Fibroblast of skin of right quadriceps (primary cell): ENCODE results near the gene PGD.
A peak's percentile ranks its signal among the peaks of the same experiment; 100 is the strongest.
"Not testable (repeated sequence)": the region's sequence is repeated elsewhere in the genome, so short reads cannot be mapped to it uniquely, and the experiment has no call there.

Experiments used
- DNase-seq: peaks from one replicate; pipeline ENCODE4 v3.0.0-alpha.2; 2013

Gene PGD

GRCh38 chr1:10399444-10399941 lies 629 bp downstream of the PGD start:
- DNase-seq: peak; percentile 28

- no peak for DNase-seq
These were observed 1.1 kb downstream of the PGD start for GRCh38 chr1:10400013-10400412.

DNA sequence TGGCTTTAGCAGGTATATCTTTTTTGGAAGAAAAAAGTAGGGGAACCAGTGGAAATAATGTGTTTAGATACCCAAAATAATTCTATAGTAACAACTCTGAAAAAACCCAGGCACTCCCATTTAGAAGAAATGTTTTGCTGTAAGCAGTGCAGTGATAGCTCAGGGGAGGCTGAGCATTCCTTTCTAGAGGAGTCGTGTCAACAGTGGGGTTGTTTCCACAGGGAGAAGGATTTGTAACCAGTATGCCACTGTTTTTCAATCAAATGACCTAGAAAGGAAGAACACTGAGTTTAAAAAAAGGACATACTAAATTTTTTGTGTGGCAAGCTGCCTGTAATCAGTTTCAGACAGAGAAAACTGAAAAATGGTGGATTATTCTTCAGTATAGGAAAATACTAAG lies 2.4 kb downstream of the PGD start:
- DNase-seq: peak; percentile 60

DNA sequence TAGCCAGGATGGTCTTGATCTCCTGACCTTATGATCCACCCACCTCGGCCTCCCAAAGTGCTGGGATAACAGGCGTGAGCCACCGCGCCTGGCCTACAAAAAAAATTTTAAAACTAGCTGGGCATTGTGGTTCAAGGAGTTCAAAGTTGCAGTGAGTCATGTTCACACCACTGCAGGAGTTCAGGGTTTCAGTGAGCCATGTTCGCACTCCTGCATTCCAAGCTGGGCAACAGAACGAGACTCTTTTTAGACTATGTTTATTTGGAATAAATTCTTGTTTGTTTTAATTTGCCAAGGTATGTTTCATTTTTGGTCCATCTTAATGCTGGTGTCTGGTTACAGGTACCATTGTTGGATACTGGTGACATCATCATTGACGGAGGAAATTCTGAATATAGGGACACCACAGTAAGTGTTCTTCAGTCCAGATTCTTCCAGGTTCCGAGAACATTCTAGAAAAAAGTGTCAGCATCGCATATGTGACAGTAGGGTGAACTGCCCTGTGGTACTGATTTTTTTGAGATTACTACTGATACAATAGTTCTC lies 3.9 kb downstream of the PGD start:
- no peak for DNase-seq

DNA sequence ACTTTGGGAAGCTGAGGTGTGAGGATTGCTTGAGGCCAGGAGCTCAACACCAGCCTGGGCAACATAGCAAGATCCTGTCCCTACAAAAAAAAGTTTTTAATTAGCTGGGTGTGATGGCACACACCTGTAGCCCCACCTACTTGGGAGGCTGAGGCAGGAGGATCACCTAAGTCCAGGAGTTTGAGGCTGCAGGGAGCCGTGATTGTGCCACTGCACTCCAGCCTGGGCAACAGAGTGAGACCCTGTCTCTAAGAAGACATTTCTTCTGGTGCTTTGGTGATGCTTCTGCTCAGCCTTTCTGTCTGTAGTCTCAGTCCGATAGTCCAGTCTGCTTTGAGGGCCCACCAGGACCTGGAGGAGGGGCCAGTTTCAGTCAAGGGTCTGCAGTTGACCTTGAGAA lies 8.3 kb downstream of the PGD start:
- no peak for DNase-seq

GRCh38 chr1:10415211-10415930 lies 16.5 kb downstream of the PGD start:
- DNase-seq: peak; percentile 76

DNA sequence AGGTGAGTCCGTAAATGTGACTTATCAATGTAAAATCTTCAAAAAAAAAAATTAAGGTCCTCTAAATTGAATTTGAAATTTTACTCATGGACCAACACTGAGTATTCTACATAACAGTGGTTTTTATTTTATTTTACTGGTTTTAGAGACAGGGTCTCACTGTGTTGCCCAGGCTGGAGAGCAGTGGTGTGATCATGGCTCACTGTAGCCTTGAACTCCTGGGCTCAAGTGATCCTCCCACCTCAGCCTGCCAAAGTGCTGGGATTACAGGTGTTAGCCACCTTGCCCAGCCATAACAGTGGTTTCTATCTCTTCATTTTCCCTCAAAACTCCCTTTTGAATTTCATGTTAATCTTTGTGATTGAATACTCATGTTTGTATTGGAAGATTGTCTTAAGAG lies 17.1 kb downstream of the PGD start:
- not testable (repeated sequence) for DNase-seq

DNA sequence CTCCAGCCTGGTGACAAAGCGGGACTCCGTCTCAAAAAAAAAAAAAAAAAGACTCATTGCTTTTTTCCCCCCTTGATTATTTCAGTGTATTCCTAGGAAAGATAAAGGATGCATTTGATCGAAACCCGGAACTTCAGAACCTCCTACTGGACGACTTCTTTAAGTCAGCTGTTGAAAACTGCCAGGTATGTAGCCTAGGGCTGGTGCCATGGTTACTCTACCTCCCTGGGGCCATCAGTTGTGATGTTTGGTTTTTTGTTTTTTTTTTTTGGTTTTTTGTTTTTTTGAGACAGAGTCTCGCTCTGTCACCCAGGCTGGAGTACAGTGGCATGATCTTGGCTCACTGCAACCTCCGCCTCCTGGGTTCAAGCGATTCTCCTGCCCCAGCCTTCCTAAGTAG lies 19.9 kb downstream of the PGD start:
- DNase-seq: not testable (repeated sequence)

DNA sequence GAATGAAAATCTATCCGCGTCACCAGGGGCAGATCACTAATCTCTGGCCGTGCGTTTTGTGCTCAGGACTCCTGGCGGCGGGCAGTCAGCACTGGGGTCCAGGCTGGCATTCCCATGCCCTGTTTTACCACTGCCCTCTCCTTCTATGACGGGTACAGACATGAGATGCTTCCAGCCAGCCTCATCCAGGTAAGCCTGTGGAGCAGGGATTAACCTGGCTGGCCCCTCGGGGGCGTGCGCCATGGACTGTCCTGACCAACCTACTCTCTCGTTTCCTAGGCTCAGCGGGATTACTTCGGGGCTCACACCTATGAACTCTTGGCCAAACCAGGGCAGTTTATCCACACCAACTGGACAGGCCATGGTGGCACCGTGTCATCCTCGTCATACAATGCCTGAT lies 20.5 kb downstream of the PGD start:
- DNase-seq: no peak

DNA sequence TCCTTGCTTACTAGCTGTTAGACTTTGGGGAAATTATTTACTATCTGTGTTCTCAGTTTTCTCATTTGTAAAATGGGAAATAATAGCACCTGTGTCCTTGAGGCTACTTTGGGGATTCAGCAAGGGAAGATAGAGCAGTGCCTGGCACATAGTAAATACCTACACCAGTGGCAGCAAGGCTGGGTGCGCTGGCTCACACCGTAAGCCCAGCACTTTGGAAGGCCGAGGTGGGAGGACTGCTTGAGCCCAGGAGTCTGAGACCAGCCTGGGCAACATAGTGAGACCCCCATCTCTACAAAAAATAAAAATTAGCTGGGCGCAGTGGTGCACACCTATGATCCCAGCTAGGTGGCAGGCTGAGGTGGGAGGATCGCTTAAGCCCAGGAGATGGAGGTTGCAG lies 22.8 kb downstream of the PGD start:
- no peak for DNase-seq

GRCh38 chr1:10424034-10424433 lies 25.2 kb downstream of the PGD start:
- DNase-seq: no peak

DNA sequence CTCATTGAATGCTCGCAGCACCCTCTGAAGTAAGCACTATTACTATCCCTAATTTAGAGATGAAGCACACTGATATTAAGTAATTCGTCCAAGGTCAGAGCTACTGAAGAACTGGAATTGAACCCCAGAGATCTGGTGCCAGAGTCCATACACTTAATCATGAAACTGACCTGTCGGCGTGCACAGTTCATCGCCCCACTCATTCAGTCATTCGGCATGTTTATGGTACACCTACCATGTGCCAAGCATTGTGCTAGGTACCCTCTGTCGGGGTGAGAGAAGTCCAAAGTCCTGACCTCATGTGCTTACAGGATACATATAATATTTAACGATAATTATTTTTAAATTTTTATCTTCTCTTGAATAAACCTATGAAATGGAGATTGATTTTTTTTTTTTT lies 25.8 kb downstream of the PGD start:
- no peak for DNase-seq

- not testable (repeated sequence) for DNase-seq
These were observed 27.1 kb downstream of the PGD start for GRCh38 chr1:10425826-10426534.

GRCh38 chr1:10426535-10426848 lies 27.6 kb downstream of the PGD start:
- not testable (repeated sequence) for DNase-seq

- DNase-seq: no peak
These were observed 30.1 kb downstream of the PGD start for GRCh38 chr1:10428984-10429383.

DNA sequence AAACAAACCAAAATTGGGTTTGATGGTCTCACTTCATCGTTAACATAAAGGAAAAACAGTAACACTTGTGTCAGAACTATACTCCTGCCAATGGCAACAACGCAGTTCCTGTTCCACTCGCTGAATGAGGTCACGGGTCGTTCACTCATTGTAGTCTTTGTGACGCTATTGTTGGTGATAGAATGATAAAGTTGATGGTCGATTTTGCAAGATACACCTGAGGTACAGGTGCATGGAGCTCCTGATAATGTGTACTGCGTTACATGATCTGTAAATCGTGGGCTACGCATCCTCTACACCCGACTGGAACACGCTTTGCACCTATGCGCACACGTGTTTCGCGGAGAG lies 31.0 kb downstream of the PGD start:
- DNase-seq: no peak

DNA sequence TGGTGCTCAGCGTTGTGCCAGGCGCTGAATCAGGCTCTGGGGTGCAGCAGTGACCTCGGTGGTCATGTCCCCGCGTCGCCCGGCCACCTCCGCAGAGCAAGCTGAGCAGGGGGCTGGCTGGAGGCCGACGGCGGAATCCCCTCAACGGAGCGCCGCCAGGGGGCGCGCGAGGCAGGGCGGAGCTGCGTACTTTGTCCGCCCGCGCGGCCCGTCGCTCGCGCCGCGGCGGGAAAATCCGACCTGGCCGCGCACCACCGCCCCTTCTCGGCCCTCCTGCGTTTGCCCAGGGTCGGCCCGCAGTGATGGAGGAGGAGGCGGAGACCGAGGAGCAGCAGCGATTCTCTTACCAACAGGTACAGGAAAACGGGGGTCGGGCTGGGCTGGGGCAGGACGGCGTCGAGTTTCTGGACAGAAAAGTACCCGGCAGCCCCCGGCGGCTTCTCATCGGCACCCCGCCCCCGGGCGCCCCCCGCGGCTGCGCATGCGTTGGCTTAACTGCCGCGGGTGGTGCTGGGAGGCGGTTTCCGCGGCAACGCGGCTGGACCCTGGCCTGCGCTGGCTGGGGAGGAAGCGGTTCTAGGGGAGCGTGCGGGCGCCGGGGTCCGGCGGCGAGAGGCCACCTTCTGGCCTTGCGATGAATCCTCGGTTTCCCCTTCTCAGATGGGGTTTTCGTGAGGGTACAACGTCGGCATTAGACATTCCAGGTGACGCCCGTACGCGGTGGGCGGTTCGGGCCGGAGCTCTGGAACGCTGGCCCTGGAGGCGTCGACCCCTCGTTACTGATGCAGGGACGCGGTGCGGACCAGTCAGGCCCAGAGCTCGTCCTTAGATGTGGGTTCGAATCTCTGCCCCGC lies 31.6 kb downstream of the PGD start, which contains the start of gene CENPS:
Gene CENPS, plus strand, starts transcription at position 218 of the 854 bp plus-strand sequence. Its CDS starts 85 bp downstream, at position 303.
- DNase-seq: peak; percentile 83

DNA sequence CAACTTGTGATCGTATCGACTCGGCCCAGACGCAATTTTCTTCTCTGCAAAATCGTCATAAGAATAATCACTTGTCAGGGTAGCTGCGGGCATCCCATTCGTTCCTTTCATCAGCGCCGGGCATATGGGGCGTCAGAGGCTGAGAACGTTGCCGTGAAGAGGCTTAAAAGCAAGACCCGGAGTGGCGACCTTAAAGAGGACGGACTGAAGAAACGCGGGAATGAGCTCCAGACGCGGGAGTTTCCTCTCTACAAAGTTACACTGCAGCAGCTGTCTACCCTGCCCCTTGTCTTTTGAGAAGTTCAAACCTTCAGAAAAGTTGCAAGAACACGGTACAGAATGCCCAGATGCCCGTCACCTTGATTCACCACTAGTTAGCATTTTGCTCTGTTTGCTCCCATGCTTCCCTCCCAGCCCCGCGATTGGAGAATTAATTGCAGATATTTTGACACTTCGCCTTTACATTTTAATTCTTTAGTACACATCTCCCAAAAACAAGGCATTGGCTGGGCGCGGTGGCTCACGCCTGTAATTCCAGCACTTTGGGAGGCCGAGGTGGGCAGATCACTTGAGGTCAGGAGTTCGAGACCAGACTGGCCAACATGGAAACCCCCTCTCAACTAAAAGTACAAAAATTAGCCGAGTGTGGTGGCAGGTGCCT lies 32.3 kb downstream of the PGD start:
- DNase-seq: peak; percentile 10

GRCh38 chr1:10432910-10433700 lies 34.2 kb downstream of the PGD start:
- no peak for DNase-seq

- no peak for DNase-seq
These were observed 34.9 kb downstream of the PGD start for GRCh38 chr1:10433790-10434189.

GRCh38 chr1:10434590-10434989 lies 35.7 kb downstream of the PGD start:
- DNase-seq: no peak

DNA sequence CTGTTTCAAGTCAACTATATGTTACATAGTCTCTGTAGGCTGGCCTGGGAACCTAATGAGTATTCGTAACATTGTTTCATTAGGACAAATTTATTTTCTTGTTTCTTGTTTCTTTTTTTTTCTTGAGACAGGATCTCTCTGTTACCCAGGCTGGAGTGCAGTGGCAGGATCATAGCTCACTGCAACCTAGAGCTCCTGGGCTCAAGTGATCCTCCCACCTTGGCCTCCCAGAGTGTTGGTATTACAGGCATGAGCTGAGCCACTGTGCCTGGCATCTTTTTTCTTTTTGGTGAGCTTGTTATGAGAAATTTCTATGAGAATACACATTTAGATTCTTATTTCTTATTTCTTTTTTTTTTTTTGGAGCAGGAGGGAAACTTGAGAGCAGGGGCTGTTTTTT lies 38.2 kb downstream of the PGD start:
- DNase-seq: no peak
